Measurements from ENCODE around the gene SNAPC4. TPM values are rescaled to one million over a fixed set of nuclear protein-coding genes. Genes with fewer than 3 reads are reported as not detected.

The SNAPC4 gene
- total and polyA plus RNA-seq, 2 experiments from 2014 or later: 6.3 to 10.5 TPM

DNA sequence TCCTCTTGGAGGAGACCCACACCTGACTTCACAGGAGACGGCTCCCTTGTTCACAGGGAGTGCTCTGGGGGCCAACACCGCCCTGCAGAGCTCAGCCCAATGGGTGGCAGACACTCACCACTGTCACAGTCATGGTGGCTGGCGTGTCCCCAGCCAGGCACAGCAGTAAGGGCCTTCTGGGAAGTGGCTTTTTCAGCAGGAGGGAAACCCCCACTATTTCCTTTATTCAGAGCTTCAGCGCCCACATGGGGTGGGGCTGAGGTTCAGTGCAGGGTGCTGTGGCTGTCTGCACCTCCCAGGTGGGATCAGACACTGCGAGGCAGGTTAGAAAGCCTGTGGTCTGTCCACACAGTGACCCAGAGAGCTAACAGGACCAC, 3.6 kb upstream of the SNAPC4 start:
- no peak overlapping the region for H2AFZ ChIP-seq
- H3K9me3 ChIP-seq (ENCODE audit: low read depth): no peaks in the 10 kb centered on the region
- no peak for DNase-seq (ENCODE audit: low spot score)
- no peaks in the 10 kb centered on the region for H3K36me3 ChIP-seq (replicated peaks; ENCODE audit: insufficient read depth, low read depth)
- H3K27ac ChIP-seq: no peak overlapping the region
- no peaks in the 10 kb centered on the region for H3K27me3 ChIP-seq
- TF ChIP-seq EZH2 (IDR thresholded peaks at IDR 0.05; ENCODE audit: borderline replicate concordance) (no peak), EZH2phosphoT487 (IDR thresholded peaks at IDR 0.05; ENCODE audit: low read depth, severe bottlenecking, unreplicated experiment) (no peak)
- TF ChIP-seq, protein P1, sequence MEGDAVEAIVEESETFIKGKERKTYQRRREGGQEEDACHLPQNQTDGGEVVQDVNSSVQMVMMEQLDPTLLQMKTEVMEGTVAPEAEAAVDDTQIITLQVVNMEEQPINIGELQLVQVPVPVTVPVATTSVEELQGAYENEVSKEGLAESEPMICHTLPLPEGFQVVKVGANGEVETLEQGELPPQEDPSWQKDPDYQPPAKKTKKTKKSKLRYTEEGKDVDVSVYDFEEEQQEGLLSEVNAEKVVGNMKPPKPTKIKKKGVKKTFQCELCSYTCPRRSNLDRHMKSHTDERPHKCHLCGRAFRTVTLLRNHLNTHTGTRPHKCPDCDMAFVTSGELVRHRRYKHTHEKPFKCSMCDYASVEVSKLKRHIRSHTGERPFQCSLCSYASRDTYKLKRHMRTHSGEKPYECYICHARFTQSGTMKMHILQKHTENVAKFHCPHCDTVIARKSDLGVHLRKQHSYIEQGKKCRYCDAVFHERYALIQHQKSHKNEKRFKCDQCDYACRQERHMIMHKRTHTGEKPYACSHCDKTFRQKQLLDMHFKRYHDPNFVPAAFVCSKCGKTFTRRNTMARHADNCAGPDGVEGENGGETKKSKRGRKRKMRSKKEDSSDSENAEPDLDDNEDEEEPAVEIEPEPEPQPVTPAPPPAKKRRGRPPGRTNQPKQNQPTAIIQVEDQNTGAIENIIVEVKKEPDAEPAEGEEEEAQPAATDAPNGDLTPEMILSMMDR (IDR thresholded peaks at IDR 0.05; ENCODE audit: poor library complexity): no peak
- peaks cover 16% of the 10 kb centered on the region for H3K79me2 ChIP-seq
- no peaks in the 10 kb centered on the region for H3K9me2 ChIP-seq (replicated peaks; ENCODE audit: insufficient read depth)
- no peak overlapping the region for H3K4me2 ChIP-seq
- no peak overlapping the region for H3K4me3 ChIP-seq
- H4K20me1 ChIP-seq (ENCODE audit: insufficient read depth, poor library complexity, severe bottlenecking): no peaks in the 10 kb centered on the region
- H3K4me1 ChIP-seq (ENCODE audit: insufficient read depth): peaks cover 9% of the 10 kb centered on the region
- 95% methylated on average over 5 of the region's 5 CpGs for WGBS (ENCODE audit: low lambda C conversion rate, missing lambda C conversion rate)

DNA sequence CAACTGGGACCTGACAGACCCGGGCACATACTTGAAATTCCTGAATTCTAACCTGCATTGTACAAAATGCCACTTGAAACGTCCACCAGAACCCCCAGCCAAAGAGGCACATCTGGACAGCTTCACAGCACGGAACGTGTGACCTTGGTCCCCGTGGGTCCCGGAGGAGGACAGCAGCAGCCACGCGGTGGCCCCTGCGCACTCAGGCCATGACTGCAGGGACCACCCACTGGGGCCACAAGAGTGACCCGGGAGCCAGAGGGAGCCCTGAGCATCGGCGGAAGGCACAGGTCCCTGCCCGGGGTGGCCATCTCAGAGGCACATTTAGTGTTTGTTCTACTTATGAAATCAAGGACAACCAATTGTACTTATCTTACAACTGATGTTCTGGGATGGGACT, 2.1 kb upstream of the SNAPC4 start:
- TF ChIP-seq EZH2phosphoT487 (IDR thresholded peaks at IDR 0.05; ENCODE audit: low read depth, severe bottlenecking, unreplicated experiment) (no peak), EZH2 (IDR thresholded peaks at IDR 0.05; ENCODE audit: borderline replicate concordance) (no peak)
- TF ChIP-seq, protein P1 (IDR thresholded peaks at IDR 0.05; ENCODE audit: poor library complexity): no peak
- Histone ChIP-seq H3K27me3 (no peaks in the 10 kb centered on the region), H2AFZ (no peak overlapping the region), H3K9me3 (ENCODE audit: low read depth) (no peaks in the 10 kb centered on the region), H3K79me2 (peaks cover 26% of the 10 kb centered on the region), H4K20me1 (ENCODE audit: insufficient read depth, poor library complexity, severe bottlenecking) (no peaks in the 10 kb centered on the region), H3K27ac (no peak overlapping the region), H3K4me3 (no peak overlapping the region), H3K4me2 (no peak overlapping the region), H3K4me1 (ENCODE audit: insufficient read depth) (peaks cover 11% of the 10 kb centered on the region), H3K36me3 (replicated peaks; ENCODE audit: insufficient read depth, low read depth) (no peaks in the 10 kb centered on the region), H3K9me2 (replicated peaks; ENCODE audit: insufficient read depth) (no peaks in the 10 kb centered on the region)
- no peak for DNase-seq (ENCODE audit: low spot score)
- WGBS (ENCODE audit: low lambda C conversion rate, missing lambda C conversion rate): 83% methylated on average over 13 of the region's 13 CpGs

DNA sequence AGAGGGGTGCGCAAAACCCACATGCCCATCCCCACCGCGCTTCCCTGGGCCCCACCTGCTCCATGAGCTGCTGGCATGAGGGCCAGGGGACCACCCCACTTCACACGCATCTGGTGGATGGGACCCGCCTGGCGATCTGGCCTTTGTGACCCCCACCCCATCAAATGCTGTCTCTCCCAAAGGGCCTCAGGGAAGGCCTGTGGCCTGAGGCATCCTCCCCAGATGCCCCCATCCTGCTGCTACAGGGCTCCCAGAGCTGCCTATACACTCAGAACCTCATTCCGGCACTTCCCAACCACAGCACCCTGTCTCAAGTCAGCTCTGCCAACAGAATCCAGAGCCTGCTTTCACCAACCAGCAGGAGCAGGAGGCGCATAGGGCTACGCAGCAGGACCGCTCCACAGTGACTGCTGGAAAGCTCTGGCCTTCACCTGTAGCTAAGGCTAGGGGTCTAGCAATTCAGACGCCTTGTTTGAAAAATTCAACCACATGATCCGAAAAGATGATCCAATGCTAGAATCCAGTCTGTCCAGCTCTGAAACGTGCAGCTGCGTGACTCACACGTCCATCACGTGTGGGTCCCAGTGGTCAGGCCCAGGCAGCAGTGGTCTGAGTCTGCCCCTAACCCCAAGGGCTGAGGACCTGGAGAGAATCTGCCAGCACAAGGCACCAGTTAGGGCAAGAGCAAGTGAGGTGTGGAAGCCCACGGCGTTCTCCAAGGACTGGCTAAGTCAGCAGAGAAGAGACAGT, 1.4 kb upstream of the SNAPC4 start:
- no peaks in the 10 kb centered on the region for H3K36me3 ChIP-seq (replicated peaks; ENCODE audit: insufficient read depth, low read depth)
- H3K27me3 ChIP-seq: no peaks in the 10 kb centered on the region
- 89% methylated on average over 18 of the region's 18 CpGs for WGBS (ENCODE audit: low lambda C conversion rate, missing lambda C conversion rate)
- no peak overlapping the region for H2AFZ ChIP-seq
- no peaks in the 10 kb centered on the region for H3K9me2 ChIP-seq (replicated peaks; ENCODE audit: insufficient read depth)
- DNase-seq (ENCODE audit: low spot score): no peak
- H3K4me3 ChIP-seq: no peak overlapping the region
- H3K9me3 ChIP-seq (ENCODE audit: low read depth): no peaks in the 10 kb centered on the region
- TF ChIP-seq EZH2phosphoT487 (IDR thresholded peaks at IDR 0.05; ENCODE audit: low read depth, severe bottlenecking, unreplicated experiment): no peak
- TF ChIP-seq EZH2 (IDR thresholded peaks at IDR 0.05; ENCODE audit: borderline replicate concordance): no peak
- TF ChIP-seq, protein P1 (IDR thresholded peaks at IDR 0.05; ENCODE audit: poor library complexity): no peak
- H3K79me2 ChIP-seq: peaks cover 27% of the 10 kb centered on the region
- H3K27ac ChIP-seq: no peak overlapping the region
- no peak overlapping the region for H3K4me2 ChIP-seq
- H3K4me1 ChIP-seq (ENCODE audit: insufficient read depth): peaks cover 11% of the 10 kb centered on the region
- H4K20me1 ChIP-seq (ENCODE audit: insufficient read depth, poor library complexity, severe bottlenecking): no peaks in the 10 kb centered on the region

Measured in hepatocyte (in vitro differentiated cells).